ENCODE data around the gene NEK7.
"Not testable (repeated sequence)": the region's sequence is repeated elsewhere in the genome, so short reads cannot be mapped to it uniquely, and the experiment has no call there.

Gene NEK7

GRCh38 chr1:198191117-198191516 is 34.3 kb downstream of the NEK7 start:
- DNase-seq (ENCODE audit: low spot score): no peak

GRCh38 chr1:198193871-198194270 is 37.1 kb downstream of the NEK7 start:
- WGBS, 2 donors (ENCODE audit: extremely low coverage in 2 of 2, insufficient read length in 2 of 2, insufficient replicate concordance in 1 of 2): no CpG with 5 or more reads among the region's 1 CpG
- not testable (repeated sequence) for H2AFZ ChIP-seq (ENCODE audit: low read length); H2BK15ac ChIP-seq (ENCODE audit: low read length)

More at GRCh38 chr1:198191117-198191516, 34.3 kb downstream of the NEK7 start:
- Histone ChIP-seq H3K4me2 (ENCODE audit: insufficient read depth, low read length, poor library complexity, severe bottlenecking) (no peak overlapping the region), H4K91ac (ENCODE audit: low read depth, low read length, poor library complexity) (no peak overlapping the region), H2BK12ac (ENCODE audit: low read length) (no peak overlapping the region), H3K27ac (replicated peaks; ENCODE audit: low read length) (no peak overlapping the region), H2BK120ac (ENCODE audit: low read depth, low read length) (no peak overlapping the region), H3K79me1 (ENCODE audit: low read depth, low read length) (no peaks in the 10 kb centered on the region), H2BK15ac (ENCODE audit: low read length) (no peak overlapping the region), H2AFZ (ENCODE audit: low read length) (no peak overlapping the region), H2BK5ac (ENCODE audit: low read length) (no peak overlapping the region), H3K14ac (ENCODE audit: low read length) (no peak overlapping the region), H3K36me3 (replicated peaks in 1 of 2; ENCODE audit: control insufficient read depth in 2 of 2, insufficient read depth in 2 of 2, low read length in 2 of 2) (no peaks in the 10 kb centered on the region), H3K18ac (ENCODE audit: low read length) (no peak overlapping the region), H3K4me3 (ENCODE audit: low read length in 2 of 2) (no peak overlapping the region), H3K9me3 (replicated peaks in 1 of 2; ENCODE audit: control insufficient read depth in 2 of 2, insufficient read depth in 1 of 2, low read depth in 1 of 2, low read length in 2 of 2) (peaks cover 0 to 1% of the 10 kb centered on the region in 2 donors), H3K4me1 (ENCODE audit: control insufficient read depth in 2 of 2, insufficient read depth in 1 of 2, low read depth in 1 of 2, low read length in 2 of 2) (no peaks in the 10 kb centered on the region), H3K4ac (ENCODE audit: low read length) (no peak overlapping the region), H2AK5ac (ENCODE audit: low read depth, low read length) (no peak overlapping the region), H3K23ac (ENCODE audit: low read depth, low read length, poor library complexity) (no peak overlapping the region), H4K8ac (ENCODE audit: low read depth, low read length) (no peak overlapping the region), H3K27me3 (ENCODE audit: control insufficient read depth in 3 of 3, insufficient read depth in 3 of 3, low read depth in 1 of 3, low read length in 3 of 3) (no peaks in the 10 kb centered on the region), H3K9ac (ENCODE audit: low read depth, low read length, poor library complexity) (no peak overlapping the region)
- WGBS, 2 donors (ENCODE audit: extremely low coverage in 2 of 2, insufficient read length in 2 of 2, insufficient replicate concordance in 1 of 2): no CpG with 5 or more reads among the region's 2 CpGs

GRCh38 chr1:198196630-198197029 is 39.8 kb downstream of the NEK7 start:
- no CpG with 5 or more reads among the region's 3 CpGs for WGBS, 2 donors (ENCODE audit: extremely low coverage in 2 of 2, insufficient read length in 2 of 2, insufficient replicate concordance in 1 of 2)
- H4K8ac ChIP-seq (ENCODE audit: low read depth, low read length): no peak overlapping the region
- H3K36me3 ChIP-seq (replicated peaks in 1 of 2; ENCODE audit: control insufficient read depth in 2 of 2, insufficient read depth in 2 of 2, low read length in 2 of 2): no peaks in the 10 kb centered on the region
- no peak overlapping the region for H3K14ac ChIP-seq (ENCODE audit: low read length)
- no peaks in the 10 kb centered on the region for H3K79me1 ChIP-seq (ENCODE audit: low read depth, low read length)
- H3K4me1 ChIP-seq (ENCODE audit: control insufficient read depth in 2 of 2, insufficient read depth in 1 of 2, low read depth in 1 of 2, low read length in 2 of 2): no peaks in the 10 kb centered on the region
- no peak overlapping the region for H3K23ac ChIP-seq (ENCODE audit: low read depth, low read length, poor library complexity)
- H3K9me3 ChIP-seq (replicated peaks in 1 of 2; ENCODE audit: control insufficient read depth in 2 of 2, insufficient read depth in 1 of 2, low read depth in 1 of 2, low read length in 2 of 2): peaks cover 0 to 2% of the 10 kb centered on the region in 2 donors
- H3K18ac ChIP-seq (ENCODE audit: low read length): no peak overlapping the region
- no peak overlapping the region for H2AK5ac ChIP-seq (ENCODE audit: low read depth, low read length)
- H4K91ac ChIP-seq (ENCODE audit: low read depth, low read length, poor library complexity): no peak overlapping the region
- no peak overlapping the region for H3K9ac ChIP-seq (ENCODE audit: low read depth, low read length, poor library complexity)
- no peak overlapping the region for H3K4me3 ChIP-seq (ENCODE audit: low read length in 2 of 2)
- H2BK5ac ChIP-seq (ENCODE audit: low read length): no peak overlapping the region
- no peak overlapping the region for H2BK15ac ChIP-seq (ENCODE audit: low read length)
- no peaks in the 10 kb centered on the region for H3K27me3 ChIP-seq (ENCODE audit: control insufficient read depth in 3 of 3, insufficient read depth in 3 of 3, low read depth in 1 of 3, low read length in 3 of 3)
- no peak overlapping the region for H2BK120ac ChIP-seq (ENCODE audit: low read depth, low read length)
- no peak overlapping the region for H3K4ac ChIP-seq (ENCODE audit: low read length)
- H2BK12ac ChIP-seq (ENCODE audit: low read length): no peak overlapping the region
- H3K27ac ChIP-seq (replicated peaks; ENCODE audit: low read length): no peak overlapping the region
- no peak overlapping the region for H3K4me2 ChIP-seq (ENCODE audit: insufficient read depth, low read length, poor library complexity, severe bottlenecking)
- no peak for DNase-seq (ENCODE audit: low spot score)
- H2AFZ ChIP-seq (ENCODE audit: low read length): no peak overlapping the region

More at GRCh38 chr1:198193871-198194270, 37.1 kb downstream of the NEK7 start:
- DNase-seq (ENCODE audit: low spot score); H4K8ac ChIP-seq (ENCODE audit: low read depth, low read length); H2BK120ac ChIP-seq (ENCODE audit: low read depth, low read length); H2BK5ac ChIP-seq (ENCODE audit: low read length); H3K4me3 ChIP-seq (ENCODE audit: low read length in 2 of 2); H3K14ac ChIP-seq (ENCODE audit: low read length); H3K4me1 ChIP-seq (ENCODE audit: control insufficient read depth in 2 of 2, insufficient read depth in 1 of 2, low read depth in 1 of 2, low read length in 2 of 2); H2AK5ac ChIP-seq (ENCODE audit: low read depth, low read length); H3K9ac ChIP-seq (ENCODE audit: low read depth, low read length, poor library complexity); H3K4ac ChIP-seq (ENCODE audit: low read length); H3K18ac ChIP-seq (ENCODE audit: low read length); H3K4me2 ChIP-seq (ENCODE audit: insufficient read depth, low read length, poor library complexity, severe bottlenecking); H4K91ac ChIP-seq (ENCODE audit: low read depth, low read length, poor library complexity); H3K36me3 ChIP-seq (replicated peaks in 1 of 2; ENCODE audit: control insufficient read depth in 2 of 2, insufficient read depth in 2 of 2, low read length in 2 of 2); H3K27me3 ChIP-seq (ENCODE audit: control insufficient read depth in 3 of 3, insufficient read depth in 3 of 3, low read depth in 1 of 3, low read length in 3 of 3); H3K9me3 ChIP-seq (replicated peaks in 1 of 2; ENCODE audit: control insufficient read depth in 2 of 2, insufficient read depth in 1 of 2, low read depth in 1 of 2, low read length in 2 of 2); H3K79me1 ChIP-seq (ENCODE audit: low read depth, low read length); H3K27ac ChIP-seq (replicated peaks; ENCODE audit: low read length); H2BK12ac ChIP-seq (ENCODE audit: low read length); H3K23ac ChIP-seq (ENCODE audit: low read depth, low read length, poor library complexity): not testable (repeated sequence)

- H4K8ac ChIP-seq (ENCODE audit: low read depth, low read length): no peak overlapping the region
- no peaks in the 10 kb centered on the region for H3K36me3 ChIP-seq (replicated peaks in 1 of 2; ENCODE audit: control insufficient read depth in 2 of 2, insufficient read depth in 2 of 2, low read length in 2 of 2)
- peaks cover 0 to 2% of the 10 kb centered on the region in 2 donors for H3K9me3 ChIP-seq (replicated peaks in 1 of 2; ENCODE audit: control insufficient read depth in 2 of 2, insufficient read depth in 1 of 2, low read depth in 1 of 2, low read length in 2 of 2)
- H2BK15ac ChIP-seq (ENCODE audit: low read length): no peak overlapping the region
- no peak overlapping the region for H3K18ac ChIP-seq (ENCODE audit: low read length)
- H3K4me3 ChIP-seq (ENCODE audit: low read length in 2 of 2): no peak overlapping the region
- H2BK120ac ChIP-seq (ENCODE audit: low read depth, low read length): no peak overlapping the region
- H3K9ac ChIP-seq (ENCODE audit: low read depth, low read length, poor library complexity): no peak overlapping the region
- no peak overlapping the region for H3K27ac ChIP-seq (replicated peaks; ENCODE audit: low read length)
- DNase-seq (ENCODE audit: low spot score): no peak
- no peak overlapping the region for H3K4ac ChIP-seq (ENCODE audit: low read length)
- H3K14ac ChIP-seq (ENCODE audit: low read length): no peak overlapping the region
- no peak overlapping the region for H4K91ac ChIP-seq (ENCODE audit: low read depth, low read length, poor library complexity)
- H2AFZ ChIP-seq (ENCODE audit: low read length): no peak overlapping the region
- no peaks in the 10 kb centered on the region for H3K4me1 ChIP-seq (ENCODE audit: control insufficient read depth in 2 of 2, insufficient read depth in 1 of 2, low read depth in 1 of 2, low read length in 2 of 2)
- H2BK5ac ChIP-seq (ENCODE audit: low read length): no peak overlapping the region
- no CpG with 5 or more reads among the region's 1 CpG for WGBS, 2 donors (ENCODE audit: extremely low coverage in 2 of 2, insufficient read length in 2 of 2, insufficient replicate concordance in 1 of 2)
- H2BK12ac ChIP-seq (ENCODE audit: low read length): no peak overlapping the region
- H2AK5ac ChIP-seq (ENCODE audit: low read depth, low read length): no peak overlapping the region
- H3K79me1 ChIP-seq (ENCODE audit: low read depth, low read length): no peaks in the 10 kb centered on the region
- H3K4me2 ChIP-seq (ENCODE audit: insufficient read depth, low read length, poor library complexity, severe bottlenecking): no peak overlapping the region
- no peaks in the 10 kb centered on the region for H3K27me3 ChIP-seq (ENCODE audit: control insufficient read depth in 3 of 3, insufficient read depth in 3 of 3, low read depth in 1 of 3, low read length in 3 of 3)
- H3K23ac ChIP-seq (ENCODE audit: low read depth, low read length, poor library complexity): no peak overlapping the region
These were observed 40.5 kb downstream of the NEK7 start for GRCh38 chr1:198197285-198197684.
